Measurements from ENCODE around the gene SMIM44.

The SMIM44 gene

DNA sequence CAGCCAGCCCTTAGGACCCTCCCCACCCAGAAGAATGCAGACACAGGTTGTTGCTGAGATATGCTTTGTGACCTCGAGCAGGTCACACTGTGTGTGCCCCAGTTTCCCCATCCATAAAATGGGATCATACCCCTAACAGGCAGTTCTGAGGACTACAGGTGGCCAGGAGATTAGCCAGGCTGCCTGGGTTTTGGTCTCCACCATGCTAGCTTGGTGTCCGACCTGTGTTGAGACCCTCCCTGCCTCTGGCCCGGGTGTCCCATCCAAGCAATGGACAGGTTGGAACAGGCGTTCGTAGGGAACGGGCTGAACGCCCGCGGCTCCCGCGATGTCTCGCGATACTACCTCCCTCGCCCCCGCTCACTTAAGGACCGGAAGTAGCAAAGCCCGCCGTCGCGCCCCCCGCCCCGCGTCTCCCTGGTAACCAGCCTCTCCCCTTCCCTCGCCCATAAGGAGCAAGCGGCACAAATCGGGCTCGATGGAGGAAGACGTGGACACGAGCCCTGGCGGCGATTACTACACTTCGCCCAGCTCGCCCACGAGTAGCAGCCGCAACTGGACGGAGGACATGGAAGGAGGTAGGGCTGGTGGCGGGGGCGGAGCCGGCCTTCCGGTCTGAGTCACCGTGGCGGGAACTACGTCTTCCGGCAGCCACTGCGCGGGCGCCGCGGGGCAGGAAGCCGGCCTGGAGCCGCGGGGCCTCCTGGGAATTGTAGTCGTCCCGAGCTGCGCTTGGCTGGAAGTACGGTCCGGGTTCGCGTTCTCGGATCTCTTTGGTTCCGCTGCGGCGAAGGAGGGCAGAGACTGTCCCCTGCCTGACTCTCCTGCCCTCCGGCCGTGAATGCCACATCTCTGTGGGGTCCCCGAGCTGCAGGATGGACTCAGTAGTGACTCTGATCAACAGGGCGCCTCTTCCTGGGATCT, 48.3 kb downstream of the SMIM44 start:
- peak; percentile 90 for DNase-seq (ENCODE audit: low read depth)

GRCh38 chr19:3433805-3434540, 49.3 kb downstream of the SMIM44 start:
- no peak for DNase-seq (ENCODE audit: low read depth)

DNA sequence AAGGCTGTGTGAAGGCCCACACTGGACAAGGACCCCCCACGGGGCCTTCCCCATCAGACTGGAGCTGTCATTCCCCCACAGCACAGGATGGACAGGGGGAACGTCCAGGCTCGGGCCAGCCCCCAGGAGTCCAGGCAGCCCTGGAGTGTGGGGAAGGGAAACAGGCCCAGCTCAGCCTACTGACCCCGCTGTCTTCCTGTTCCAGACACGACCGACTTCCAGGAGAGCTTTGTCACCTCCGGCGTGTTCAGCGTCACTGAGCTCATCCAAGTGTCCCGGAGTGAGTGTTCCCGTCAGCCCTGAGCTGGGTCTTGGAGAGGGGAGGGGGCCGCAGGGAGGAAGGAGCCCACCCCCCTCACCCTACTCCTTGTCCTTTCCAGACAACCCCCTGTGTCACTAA, 49.9 kb downstream of the SMIM44 start:
- no peak for DNase-seq (ENCODE audit: low read depth)

All from stimulated activated CD8-positive, alpha-beta memory T cell treated with anti-CD3 and anti-CD28 coated beads, Interleukin-7, amount 100 ng/mL, for 24 hours (primary cell).